ENCODE results near the gene DYNC1H1.

The DYNC1H1 gene

DNA sequence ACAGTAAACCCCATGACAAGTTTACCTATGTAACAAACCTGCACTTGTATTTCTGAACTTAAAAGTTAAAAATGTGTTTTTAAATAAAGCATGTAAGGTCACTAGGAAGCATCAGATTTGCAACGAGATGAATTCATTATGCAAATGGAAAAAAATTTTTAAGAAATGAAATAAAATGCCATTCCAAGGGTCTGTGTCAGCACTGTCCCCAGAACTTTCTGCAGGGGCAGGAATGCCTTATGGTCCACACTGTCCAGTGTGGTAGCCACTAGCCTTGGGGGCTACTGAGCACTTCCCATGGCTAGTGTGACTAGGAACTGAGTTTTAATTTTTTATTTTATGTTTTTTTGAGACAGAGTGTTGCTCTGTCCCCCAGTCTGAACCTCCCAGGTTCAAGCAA is 73.3 kb downstream of the DYNC1H1 start:
- DNase-seq (ENCODE audit: low spot score), result no peak

- no peak for DNase-seq (ENCODE audit: low spot score)
Observed at GRCh38 chr14:102039157-102039556, 74.8 kb downstream of the DYNC1H1 start.

- DNase-seq (ENCODE audit: low spot score), result no peak
Observed at GRCh38 chr14:102040153-102040552, 75.8 kb downstream of the DYNC1H1 start.

DNA sequence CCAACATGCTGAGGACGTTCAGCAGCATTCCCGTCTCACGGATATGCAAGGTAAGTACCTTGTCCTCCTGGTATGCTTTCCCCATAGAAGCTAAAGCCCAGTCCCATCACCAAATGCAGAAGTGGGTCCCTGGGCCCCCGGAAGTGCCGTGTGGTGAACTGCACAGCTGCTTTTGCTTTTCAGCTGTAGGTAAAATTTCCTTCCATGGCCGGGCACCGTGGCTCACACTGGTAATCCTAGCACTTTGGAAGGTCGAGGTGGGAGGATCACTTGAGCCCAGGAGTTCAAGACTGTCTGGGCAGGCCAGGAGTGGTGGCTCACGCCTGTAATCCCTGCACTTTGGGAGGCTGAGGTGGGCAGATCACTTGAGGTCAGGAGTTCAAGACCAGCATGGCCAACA is 78.3 kb downstream of the DYNC1H1 start:
- no peak for DNase-seq (ENCODE audit: low spot score)

- no peak for DNase-seq (ENCODE audit: low spot score)
Observed at GRCh38 chr14:102043251-102044025, 79.1 kb downstream of the DYNC1H1 start.

- no peak for DNase-seq (ENCODE audit: low spot score)
Observed at GRCh38 chr14:102044566-102044965, 80.2 kb downstream of the DYNC1H1 start.

DNA sequence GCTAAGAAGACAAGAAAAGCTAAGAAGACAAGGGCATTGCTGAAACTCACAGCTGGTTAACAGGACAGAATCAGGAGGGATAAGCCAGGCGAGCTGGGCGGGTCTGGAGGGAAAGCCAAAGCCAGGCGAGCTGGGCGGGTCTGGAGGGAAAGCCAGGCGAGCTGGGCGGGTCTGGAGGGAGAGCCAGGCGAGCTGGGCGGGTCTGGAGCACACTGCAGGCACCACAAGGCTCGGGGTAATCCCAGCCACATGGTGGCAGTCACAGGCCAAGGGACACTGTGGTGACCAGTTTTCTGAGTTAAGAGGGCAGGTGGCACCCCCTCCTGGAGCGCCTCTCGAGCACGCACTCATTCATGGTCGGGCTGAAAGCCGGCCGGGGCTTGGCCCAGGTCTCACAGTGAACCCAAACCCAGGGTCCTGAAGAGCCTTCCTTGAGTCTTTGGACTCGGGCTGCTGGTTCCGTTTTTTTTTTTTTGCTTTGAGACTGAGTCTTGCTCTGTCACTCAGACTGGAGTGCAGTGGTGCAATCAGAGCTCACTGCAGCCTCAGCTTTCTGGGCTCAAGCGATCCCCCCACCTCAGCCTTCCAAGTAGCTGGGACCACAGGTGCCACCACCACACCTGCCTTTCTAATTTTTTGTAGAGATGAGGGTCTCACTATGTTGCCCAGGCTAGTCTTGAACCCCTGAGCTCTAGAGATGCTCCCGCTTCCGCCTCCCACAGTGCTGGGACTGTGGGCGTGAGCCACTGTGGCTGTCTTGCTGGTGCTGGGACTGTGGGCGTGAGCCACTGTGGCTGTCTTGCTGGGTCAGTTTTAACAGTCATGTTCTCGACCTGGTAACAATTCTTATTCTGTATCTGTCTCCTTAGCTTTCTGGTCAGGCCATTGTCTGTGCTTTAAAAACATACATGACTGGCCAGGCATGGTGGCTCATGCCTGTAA is 82.2 kb downstream of the DYNC1H1 start:
- peak; percentile 55 for DNase-seq (ENCODE audit: low spot score)

DNA sequence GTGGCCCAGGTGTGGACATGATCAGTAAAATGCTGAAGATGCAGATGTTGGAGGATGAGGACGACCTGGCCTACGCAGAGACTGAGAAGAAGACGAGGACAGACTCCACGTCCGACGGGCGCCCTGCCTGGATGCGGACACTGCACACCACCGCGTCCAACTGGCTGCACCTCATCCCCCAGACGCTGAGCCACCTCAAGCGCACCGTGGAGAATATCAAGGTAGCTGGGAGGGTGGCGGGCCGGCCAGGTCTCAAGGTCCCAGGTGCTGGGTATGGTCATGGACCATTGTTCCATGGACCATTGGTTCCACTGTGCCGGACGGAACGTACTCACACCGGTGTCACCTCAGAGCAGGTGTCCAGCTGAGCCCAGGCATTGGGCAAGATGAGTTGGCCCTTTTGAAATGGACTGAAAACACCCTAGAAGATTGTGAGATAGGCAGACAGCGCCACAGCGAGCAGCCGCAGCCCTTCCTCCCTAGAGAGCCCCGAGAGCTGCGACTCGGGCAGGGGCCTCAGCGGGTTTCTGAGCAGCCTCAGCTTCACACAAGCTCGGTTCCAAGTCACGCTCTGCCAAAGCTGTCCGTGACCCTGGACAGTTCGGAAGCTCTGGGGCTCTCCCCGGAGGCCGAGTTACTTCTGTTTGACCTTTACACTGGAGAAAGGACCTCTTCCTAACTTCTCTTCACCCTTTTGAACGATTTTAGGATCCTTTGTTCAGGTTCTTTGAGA is 83.6 kb downstream of the DYNC1H1 start:
- DNase-seq (ENCODE audit: low spot score), result no peak

GRCh38 chr14:102049258-102050025 is 85.1 kb downstream of the DYNC1H1 start:
- DNase-seq (ENCODE audit: low spot score), result no peak

DNA sequence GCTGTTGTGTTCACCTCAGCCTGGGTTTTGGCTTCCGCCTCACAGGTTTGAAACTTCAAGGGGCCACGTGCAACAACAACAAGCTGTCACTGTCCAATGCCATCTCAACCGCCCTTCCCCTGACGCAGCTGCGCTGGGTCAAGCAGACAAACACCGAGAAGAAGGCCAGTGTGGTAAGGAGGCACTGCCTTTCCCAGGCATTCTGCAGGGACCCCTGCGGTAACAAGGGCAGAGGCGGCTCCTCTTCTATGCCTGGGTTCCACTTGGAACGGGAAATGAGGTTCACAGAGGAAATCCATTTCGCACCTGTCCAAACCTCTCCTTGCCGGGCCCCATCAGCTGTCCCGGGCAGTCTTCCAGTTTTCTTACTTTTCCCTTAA is 85.6 kb downstream of the DYNC1H1 start:
- no peak for DNase-seq (ENCODE audit: low spot score)

GRCh38 chr14:102050625-102051024 is 86.3 kb downstream of the DYNC1H1 start:
- DNase-seq (ENCODE audit: low spot score), result no peak

DNA sequence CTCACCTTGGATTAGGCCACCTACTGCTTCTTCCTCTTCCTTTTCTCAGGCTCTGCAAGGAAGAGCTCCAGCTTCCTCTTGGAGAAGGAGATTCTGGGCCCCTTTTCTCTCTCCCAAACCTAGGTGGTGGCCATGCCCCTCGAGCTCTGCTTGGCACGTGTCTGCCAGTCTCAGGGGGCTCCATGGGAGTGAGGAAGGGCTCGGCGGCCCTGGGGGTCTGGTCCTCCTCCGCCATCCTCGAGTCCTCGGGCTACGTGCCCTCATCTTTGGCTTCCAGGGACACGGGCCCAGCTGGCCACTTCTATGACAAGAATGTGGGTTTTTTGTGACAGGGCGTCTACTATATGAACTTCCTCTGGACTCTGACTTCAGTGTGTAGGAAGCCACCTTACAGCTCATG is 88.1 kb downstream of the DYNC1H1 start:
- no peak for DNase-seq (ENCODE audit: low spot score)

DNA sequence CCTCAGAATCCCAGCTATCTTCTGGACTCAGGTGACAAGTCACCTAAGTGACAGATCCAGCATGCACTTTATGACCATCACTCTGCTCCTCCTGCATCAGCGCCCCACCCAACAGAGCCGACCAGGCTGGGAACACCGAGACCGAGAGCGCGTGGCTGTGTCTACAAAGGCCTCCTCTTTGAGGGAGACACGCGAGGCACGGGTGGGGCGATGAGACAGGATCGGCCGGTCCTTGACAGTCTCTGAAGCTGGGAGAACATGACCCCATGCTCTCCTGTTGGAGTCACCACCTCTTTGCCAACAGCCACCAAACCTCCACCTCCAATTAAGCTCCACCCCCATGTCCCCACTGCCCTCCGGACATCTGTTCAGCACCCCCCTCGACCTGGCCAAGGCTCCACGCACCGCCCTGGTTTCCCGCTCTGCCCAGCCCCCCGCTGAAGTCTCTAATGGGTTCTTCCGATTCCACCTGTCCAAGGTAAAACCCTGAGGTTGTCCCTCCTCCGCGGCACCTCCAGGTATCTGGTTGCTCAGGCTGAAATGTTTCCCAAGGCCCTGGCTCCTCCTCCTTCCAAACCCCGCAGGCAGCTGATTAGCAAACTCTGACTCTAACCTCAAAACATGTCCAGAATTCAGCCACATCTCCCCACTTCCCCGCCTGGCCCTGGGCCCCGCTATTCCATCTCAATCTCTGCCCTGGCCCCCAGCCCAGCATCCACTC is 91.0 kb downstream of the DYNC1H1 start:
- no peak for DNase-seq (ENCODE audit: low spot score)

DNA sequence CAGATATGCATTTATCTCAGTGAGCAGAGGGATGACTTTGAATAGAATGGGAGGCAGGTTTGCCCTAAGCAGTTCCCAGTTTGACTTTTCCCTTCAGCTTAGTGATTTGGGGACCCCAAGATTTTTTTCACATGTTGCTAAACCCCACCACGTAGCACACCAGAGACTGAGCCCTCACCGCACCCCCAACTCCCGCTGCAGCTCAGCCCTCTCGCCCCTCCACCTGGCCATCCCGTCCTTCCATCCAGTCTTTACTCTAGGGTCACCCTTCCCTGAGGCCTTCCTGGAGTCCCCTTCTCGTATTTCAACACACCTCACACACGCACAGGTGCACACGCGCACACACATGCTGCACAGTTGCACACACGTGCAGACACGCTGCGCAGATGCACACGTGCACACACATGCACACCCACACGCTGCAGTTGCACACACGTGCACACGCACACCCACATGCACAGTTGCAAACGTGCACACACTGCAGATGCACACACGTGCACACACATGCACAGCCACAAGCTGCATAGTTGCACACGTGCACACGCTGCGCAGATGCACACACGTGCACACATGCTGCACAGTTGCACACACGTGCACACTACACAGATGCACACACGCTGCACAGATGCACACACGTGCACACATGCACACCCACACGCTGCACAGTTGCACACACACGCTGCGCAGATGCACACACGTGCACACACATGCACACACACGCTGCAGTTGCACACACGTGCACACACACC is 92.5 kb downstream of the DYNC1H1 start:
- no peak for DNase-seq (ENCODE audit: low spot score)

- no peak for DNase-seq (ENCODE audit: low spot score)
Observed at GRCh38 chr14:102057480-102058114, 93.2 kb downstream of the DYNC1H1 start.

DNA sequence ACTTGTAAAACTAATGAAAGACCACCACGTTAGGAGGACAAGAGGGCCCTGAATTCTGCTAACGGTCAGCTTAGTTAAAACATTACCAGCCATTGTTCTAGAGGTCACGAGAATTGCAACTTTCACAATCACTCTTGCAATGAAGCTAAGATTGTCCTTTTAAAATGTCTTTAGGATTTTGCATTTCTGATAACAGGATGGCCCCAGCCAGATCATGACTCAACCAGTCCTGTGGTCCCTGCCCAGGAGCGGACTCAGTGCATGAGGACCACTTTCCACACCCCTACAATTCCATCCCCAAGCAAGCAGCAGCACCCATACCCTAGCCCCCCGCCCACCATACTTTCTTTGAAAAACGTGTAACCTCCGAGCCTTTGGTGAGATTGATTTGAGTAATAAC is 93.8 kb downstream of the DYNC1H1 start:
- DNase-seq (ENCODE audit: low spot score), result no peak

- no peak for DNase-seq (ENCODE audit: low spot score)
Observed at GRCh38 chr14:102058961-102059360, 94.6 kb downstream of the DYNC1H1 start.

DNA sequence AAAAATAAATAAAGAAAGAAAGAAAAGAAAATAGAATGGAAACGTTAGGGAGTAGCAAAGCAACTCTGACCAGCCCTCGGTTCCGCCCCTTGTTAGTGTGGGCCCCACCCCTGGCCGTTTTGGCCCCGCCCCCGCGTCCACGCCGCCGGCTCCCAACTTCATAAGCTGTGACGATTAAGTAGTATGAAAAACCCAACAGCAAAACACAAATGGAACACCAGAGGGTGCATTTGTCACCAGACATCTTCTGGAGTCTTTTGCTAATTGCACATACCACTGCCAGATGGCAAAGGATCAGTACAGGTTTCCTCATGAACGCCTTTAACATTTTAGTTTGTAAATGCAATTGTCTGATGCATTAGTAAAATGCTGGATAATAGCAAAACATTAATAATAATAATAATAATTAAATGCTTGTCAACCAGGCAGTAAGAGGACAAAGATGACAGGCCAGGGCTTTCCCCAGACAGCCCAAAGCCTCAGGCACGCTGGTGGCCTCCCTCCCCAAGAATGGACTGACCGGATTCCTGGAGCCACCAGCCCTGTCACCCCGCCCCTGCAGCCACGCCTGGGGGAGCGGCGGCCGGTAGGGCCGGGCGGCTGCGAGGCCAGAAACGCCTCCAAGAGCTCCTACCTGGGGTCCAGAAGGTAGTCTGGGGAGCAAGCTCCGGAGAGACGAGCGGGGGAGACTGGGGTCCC is 98.9 kb downstream of the DYNC1H1 start:
- peak; percentile 96 for DNase-seq (ENCODE audit: low spot score)

DNA sequence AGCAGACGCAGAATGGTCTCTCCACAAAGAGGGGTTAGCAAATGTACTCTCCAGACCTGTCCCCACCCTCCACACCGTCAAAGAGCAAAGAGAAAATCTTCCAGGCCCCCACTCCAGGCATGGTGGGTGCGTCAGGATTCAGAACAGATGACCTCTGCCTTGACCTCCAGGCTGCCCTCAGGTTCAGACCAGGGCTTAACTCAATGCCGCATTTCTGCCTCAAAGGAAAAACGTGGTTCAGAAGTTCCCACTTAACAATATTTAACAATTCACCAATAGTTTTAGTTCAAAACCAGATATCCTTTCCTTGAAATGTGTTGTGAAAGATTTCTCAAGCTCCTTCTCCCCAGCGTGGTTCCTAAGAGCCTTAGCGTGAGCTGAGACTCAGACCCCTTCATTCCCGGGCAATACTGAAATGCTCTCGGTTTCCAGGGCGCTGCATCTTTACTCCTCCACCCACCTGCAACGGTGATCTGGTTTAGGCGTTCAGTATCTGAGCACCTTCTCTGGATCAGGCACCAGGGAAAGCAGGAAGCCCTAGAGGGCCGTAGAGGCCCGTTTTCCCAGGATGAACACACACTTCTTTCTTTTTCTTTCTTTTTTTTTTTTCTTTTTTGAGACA is 99.5 kb downstream of the DYNC1H1 start:
- no peak for DNase-seq (ENCODE audit: low spot score)
